Spleen (tissue), 11 donors: ENCODE measurements around the gene DCTN2. TPM values are rescaled to one million over a fixed set of nuclear protein-coding genes. Genes with fewer than 3 reads are reported as not detected.

Experiments used
- DNase-seq: peaks from one replicate; pipeline ENCODE4 v3.0.0-alpha.2; 2020
- H3K27ac ChIP-seq, 8 donors: fragments of 200-600 bp; sonication (generic) in 7 of 8; 1 replicate in 4 of 8; 2 replicates in 4 of 8; pipeline versions ENCODE4 v1.5.0 to v1.8.0; 2016 to 2021; ENCODE audit warnings: inconsistent platforms in 4 of 8, mild to moderate bottlenecking in 4 of 8, moderate library complexity in 1 of 8
- H3K27me3 ChIP-seq, 7 donors: fragments of 200-600 bp; sonication (generic) in 6 of 7; replicated peaks in 1 of 7; 1 replicate in 4 of 7; 2 replicates in 3 of 7; pipeline versions ENCODE4 v1.5.0 to v1.8.0; 2016 to 2021; ENCODE audit warnings: inconsistent platforms in 3 of 7, mild to moderate bottlenecking in 1 of 7
- H3K36me3 ChIP-seq, 6 donors: fragments of 200-600 bp; sonication (generic) in 5 of 6; 1 replicate in 4 of 6; 2 replicates in 2 of 6; pipeline versions ENCODE4 v1.5.0 to v1.8.0; 2016 to 2021; ENCODE audit warnings: inconsistent platforms in 2 of 6
- H3K4me1 ChIP-seq, 6 donors: fragments of 200-600 bp; sonication (generic) in 5 of 6; 1 replicate in 3 of 6; 2 replicates in 3 of 6; pipeline versions ENCODE4 v1.5.0 to v1.8.0; 2016 to 2021; ENCODE audit warnings: inconsistent platforms in 3 of 6
- H3K4me3 ChIP-seq, 8 donors: fragments of 200-600 bp; sonication (generic) in 7 of 8; 1 replicate in 4 of 8; 2 replicates in 4 of 8; pipeline versions ENCODE4 v1.5.0 to v1.8.0; 2016 to 2021; ENCODE audit warnings: inconsistent platforms in 4 of 8, mild to moderate bottlenecking in 4 of 8, moderate library complexity in 2 of 8
- H3K9me3 ChIP-seq, 8 donors: fragments of 200-600 bp; sonication (generic) in 7 of 8; 1 replicate in 4 of 8; 2 replicates in 4 of 8; pipeline versions ENCODE4 v1.5.0 to v1.8.0; 2016 to 2021; ENCODE audit warnings: inconsistent platforms in 4 of 8
- CTCF ChIP-seq, 11 experiments: fragments of 200-600 bp in 7 of 11; fragments of 450-650 bp in 4 of 11; sonication (generic) in 4 of 11; IDR thresholded peaks in 8 of 11; conservative IDR thresholded peaks in 3 of 11; 1 replicate in 7 of 11; 2 replicates in 4 of 11; pipeline versions ENCODE4 v1.4.0 to v1.8.0; 2016 to 2021; ENCODE audit warnings: antibody characterized with exemption in 11 of 11, inconsistent platforms in 4 of 11, mild to moderate bottlenecking in 1 of 11
- POLR2A ChIP-seq, 3 donors: fragments of 450-650 bp; IDR thresholded peaks; one replicate each; pipeline ENCODE4 v1.5.1; 2017; ENCODE audit warnings: antibody characterized with exemption in 3 of 3, mild to moderate bottlenecking in 1 of 3
- POLR2AphosphoS5 ChIP-seq, 3 donors: sonication (generic); formaldehyde crosslinking; IDR thresholded peaks; one replicate each; pipeline ENCODE4 v1.5.1; 2017; ENCODE audit warnings: antibody characterized with exemption in 3 of 3
- WGBS, 5 donors: extraction: QIAGEN DNeasy Blood & Tissue Kit in 3 of 5; methylation state at CpG; one replicate each; pipeline versions ENCODE4 v1.1.5 to v1.1.7; 2013 to 2018; 5-methylcytosine and 5-hydroxymethylcytosine counted together
- intact Hi-C: fragments of 100-400 bp; cut with DNase I; formaldehyde crosslinking; loops from one replicate; pipeline ENCODE4 v1.15.0; 2023; ENCODE audit warnings: low total_unique reads
- polyA plus RNA-seq, 3 donors: library from polyadenylated mRNA; stranded (reverse); fragments of 200-250 nt; gene quantifications; one replicate each; pipeline ENCODE4 v1.2.1, GENCODE V29; 2013
- total RNA-seq, 7 donors: library from RNA; depleted of rRNA in 3 of 7; stranded (reverse); fragments of >200 nt in 3 of 7; fragmentation: NEBNext Ultra II Directional in 4 of 7; extraction: Animal tissue kit (Norgen Biotek cat#: 25700) in 4 of 7; gene quantifications; one replicate each; pipeline versions ENCODE4 v1.1.0 to v1.2.1, GENCODE V29; 2016 to 2021
- donor health status: healthy with polysubstance abuse.
- donor health status: DM: no; HTN: no; CAD: no; lungs with moderate emphysema.
- donor health status: DM: no; HTN: no; CAD: no.
- donor health status: Bipolar disorder and iron deficiency.
- donor health status: healthy.
- donor health status: DM: no; HTN: no; CAD: no.
- donor health status: DM: yes; HTN: yes; CAD: no.

DCTN2 gene
- total and polyA plus RNA-seq, 10 donors = 53.3 to 152 (median 88.8) TPM

DNA sequence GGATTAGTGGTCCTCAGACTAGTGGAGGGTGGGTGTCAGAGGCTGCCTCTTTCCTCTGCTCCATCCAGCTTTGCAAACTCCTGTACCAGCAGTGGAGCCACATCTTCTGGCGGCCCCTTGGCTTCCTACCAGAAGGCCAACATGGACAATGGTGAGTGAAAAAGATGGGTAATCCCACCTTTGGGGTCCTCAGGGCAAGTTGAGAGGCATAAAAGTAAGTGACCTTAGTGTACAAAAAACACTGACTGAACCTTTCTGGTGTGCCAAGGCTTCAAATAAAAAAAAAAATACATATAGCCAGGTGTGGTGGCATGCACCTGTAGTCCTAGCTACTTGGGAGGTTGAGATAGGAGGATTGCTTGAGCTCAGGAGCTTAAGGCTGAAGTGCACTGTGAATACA lies 34.8 kb upstream of the DCTN2 start:
- intact Hi-C loops = loop anchor here (5.0 kb wide), 1 partner anchor 40 kb away; no protein-coding TSS in a partner anchor
- no peaks in the 10 kb centered on the region for H3K9me3 ChIP-seq
- no peak for DNase-seq
- H3K27me3 ChIP-seq = peaks cover 0 to 32% (median 0%) of the 10 kb centered on the region in 7 donors
- 69 to 100% (median 92%) methylated on average over 1 of the region's 1 CpG for WGBS, 5 donors
- H3K36me3 ChIP-seq = no peaks in the 10 kb centered on the region
- H3K4me3 ChIP-seq = no peak overlapping the region
- peaks cover 0 to 13% (median 3%) of the 10 kb centered on the region in 6 donors for H3K4me1 ChIP-seq
- no peak for TF ChIP-seq CTCF (IDR thresholded peaks at IDR 0.05 in 8 of 11, conservative IDR thresholded peaks at IDR 0.05 in 3 of 11)
- no peak for TF ChIP-seq POLR2A (IDR thresholded peaks at IDR 0.05)
- no peak for TF ChIP-seq POLR2AphosphoS5 (IDR thresholded peaks at IDR 0.05)
- H3K27ac ChIP-seq = no peak overlapping the region

- TF ChIP-seq CTCF (IDR thresholded peaks at IDR 0.05 in 8 of 11, conservative IDR thresholded peaks at IDR 0.05 in 3 of 11) (no peak), POLR2AphosphoS5 (IDR thresholded peaks at IDR 0.05) (no peak), POLR2A (IDR thresholded peaks at IDR 0.05) (no peak)
- peaks cover 0 to 23% (median 0%) of the 10 kb centered on the region in 7 donors for H3K27me3 ChIP-seq
- intact Hi-C loops = loop anchor here (5.0 kb wide), 1 partner anchor 42 kb away; no protein-coding TSS in a partner anchor
- no peak for DNase-seq
- no peaks in the 10 kb centered on the region for H3K9me3 ChIP-seq
- peaks cover 0 to 13% (median 3%) of the 10 kb centered on the region in 6 donors for H3K4me1 ChIP-seq
- no peaks in the 10 kb centered on the region for H3K36me3 ChIP-seq
- no peak overlapping the region for H3K27ac ChIP-seq
- no peak overlapping the region for H3K4me3 ChIP-seq
- WGBS, 5 donors = 89 to 93% (median 91%) methylated on average over 4 of the region's 4 CpGs
Measured at GRCh38 chr12:57580466-57580795, 33.4 kb upstream of the DCTN2 start.

DNA sequence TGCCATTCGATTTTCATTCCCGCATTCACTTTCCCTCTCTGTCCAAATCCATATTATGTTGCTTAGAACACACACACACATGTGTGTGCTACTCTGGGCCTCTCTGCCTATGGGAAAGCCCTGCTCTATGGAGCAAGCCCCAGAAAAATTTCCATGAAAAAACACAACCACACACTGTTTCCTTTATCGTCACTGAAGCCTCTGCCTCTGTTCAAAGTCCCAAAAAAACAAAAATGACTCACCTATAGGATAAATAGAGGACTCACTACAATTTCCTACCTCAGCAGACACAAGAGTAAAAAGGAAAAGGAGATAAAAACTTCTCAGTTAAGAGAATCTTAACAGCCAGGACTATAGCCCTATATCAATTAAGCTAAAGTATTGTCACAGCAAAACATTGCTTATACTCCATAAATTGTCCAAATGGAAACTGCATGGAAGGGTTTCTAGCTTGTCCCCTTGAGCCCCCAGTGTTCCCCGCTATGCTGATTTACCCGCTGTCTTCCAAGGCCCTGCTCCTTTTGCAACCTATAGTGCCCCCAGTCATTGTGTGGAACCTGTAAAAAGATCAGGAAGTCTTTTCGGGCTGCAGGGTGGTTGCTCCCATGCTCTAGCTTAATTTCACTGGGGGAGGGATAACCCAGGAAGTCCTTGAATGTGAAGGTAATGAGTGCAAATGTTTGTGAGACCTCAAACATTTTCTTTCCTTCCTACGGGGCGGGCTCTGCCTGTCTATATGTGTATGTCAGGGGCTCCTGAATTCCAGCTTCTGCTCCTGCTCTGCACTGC lies 32.9 kb upstream of the DCTN2 start:
- Histone ChIP-seq H3K4me3 (no peak overlapping the region), H3K4me1 (peaks cover 0 to 13% (median 3%) of the 10 kb centered on the region in 6 donors), H3K27ac (no peak overlapping the region), H3K36me3 (no peaks in the 10 kb centered on the region), H3K27me3 (peaks cover 0 to 20% (median 0%) of the 10 kb centered on the region in 7 donors), H3K9me3 (no peaks in the 10 kb centered on the region)
- no peak for DNase-seq
- intact Hi-C loops = loop anchor here (5.0 kb wide), 1 partner anchor 42 kb away; no protein-coding TSS in a partner anchor
- WGBS, 5 donors = 87 to 93% (median 88%) methylated on average over 8 of the region's 8 CpGs
- TF ChIP-seq POLR2A (IDR thresholded peaks at IDR 0.05) = no peak
- no peak for TF ChIP-seq CTCF (IDR thresholded peaks at IDR 0.05 in 8 of 11, conservative IDR thresholded peaks at IDR 0.05 in 3 of 11)
- no peak for TF ChIP-seq POLR2AphosphoS5 (IDR thresholded peaks at IDR 0.05)

- no peak for TF ChIP-seq POLR2AphosphoS5 (IDR thresholded peaks at IDR 0.05)
- no peak for TF ChIP-seq CTCF (IDR thresholded peaks at IDR 0.05 in 8 of 11, conservative IDR thresholded peaks at IDR 0.05 in 3 of 11)
- TF ChIP-seq POLR2A (IDR thresholded peaks at IDR 0.05) = no peak
- no peak overlapping the region for H3K4me3 ChIP-seq
- no peaks in the 10 kb centered on the region for H3K36me3 ChIP-seq
- H3K4me1 ChIP-seq = peaks cover 0 to 8% (median 3%) of the 10 kb centered on the region in 6 donors
- H3K27ac ChIP-seq = no peak overlapping the region
- H3K9me3 ChIP-seq = no peaks in the 10 kb centered on the region
- 72 to 87% (median 84%) methylated on average over 2 of the region's 2 CpGs for WGBS, 5 donors
- no peak for DNase-seq
- H3K27me3 ChIP-seq = peaks cover 0 to 20% (median 0%) of the 10 kb centered on the region in 7 donors
- intact Hi-C loops = no loop called here
Measured at GRCh38 chr12:57579011-57579410, 32.0 kb upstream of the DCTN2 start.
